Activated CD4-positive, alpha-beta T cell treated with anti-CD3 and anti-CD28 coated beads, Interleukin-2, amount 10 ng/mL, durations not matched to agents 7 days and 5 days (primary cell): Measurements from ENCODE around the gene IL10. TPM values are rescaled to one million over a fixed set of nuclear protein-coding genes. Genes with fewer than 3 reads are reported as not detected.

Source experiments
- CTCF ChIA-PET: fragments of 350-600 bp; sonication (Branson Sonifier 250); formaldehyde crosslinking; loops from one replicate; lab custom pipeline; 2021; ENCODE audit warnings: antibody characterized with exemption; lab: Charles Lee
- POLR2A ChIA-PET: fragments of 350-600 bp; sonication (Branson Sonifier 250); formaldehyde crosslinking; loops from one replicate; lab custom pipeline; 2021; ENCODE audit warnings: antibody characterized with exemption; lab: Charles Lee
- DNase-seq: peaks from one replicate; pipeline ENCODE4 v3.0.0-alpha.2; 2020
- H3K27ac Mint-ChIP-seq: one replicate; pipeline ENCODE4 v1.8.0; 2021; ENCODE audit warnings: mild to moderate bottlenecking, moderate library complexity, mixed read lengths
- H3K27me3 Mint-ChIP-seq: one replicate; pipeline ENCODE4 v1.8.0; 2021; ENCODE audit warnings: mixed read lengths
- H3K36me3 Mint-ChIP-seq: one replicate; pipeline ENCODE4 v1.8.0; 2021; ENCODE audit warnings: low read depth, mixed read lengths
- H3K4me1 Mint-ChIP-seq: one replicate; pipeline ENCODE4 v1.8.0; 2021; ENCODE audit warnings: mixed read lengths
- H3K4me3 Mint-ChIP-seq: one replicate; pipeline ENCODE4 v1.8.0; 2021; ENCODE audit warnings: mild to moderate bottlenecking, moderate library complexity, mixed read lengths
- H3K9me3 Mint-ChIP-seq: one replicate; pipeline ENCODE4 v1.8.0; 2021; ENCODE audit warnings: mixed read lengths
- total RNA-seq, 2 experiments: library from RNA; stranded (reverse); gene quantifications; one replicate each; pipeline ENCODE4 v1.2.3, GENCODE V29; 2021

IL10 gene
- under 1 TPM; 0.12 to 0.15 TPM for total RNA-seq

DNA sequence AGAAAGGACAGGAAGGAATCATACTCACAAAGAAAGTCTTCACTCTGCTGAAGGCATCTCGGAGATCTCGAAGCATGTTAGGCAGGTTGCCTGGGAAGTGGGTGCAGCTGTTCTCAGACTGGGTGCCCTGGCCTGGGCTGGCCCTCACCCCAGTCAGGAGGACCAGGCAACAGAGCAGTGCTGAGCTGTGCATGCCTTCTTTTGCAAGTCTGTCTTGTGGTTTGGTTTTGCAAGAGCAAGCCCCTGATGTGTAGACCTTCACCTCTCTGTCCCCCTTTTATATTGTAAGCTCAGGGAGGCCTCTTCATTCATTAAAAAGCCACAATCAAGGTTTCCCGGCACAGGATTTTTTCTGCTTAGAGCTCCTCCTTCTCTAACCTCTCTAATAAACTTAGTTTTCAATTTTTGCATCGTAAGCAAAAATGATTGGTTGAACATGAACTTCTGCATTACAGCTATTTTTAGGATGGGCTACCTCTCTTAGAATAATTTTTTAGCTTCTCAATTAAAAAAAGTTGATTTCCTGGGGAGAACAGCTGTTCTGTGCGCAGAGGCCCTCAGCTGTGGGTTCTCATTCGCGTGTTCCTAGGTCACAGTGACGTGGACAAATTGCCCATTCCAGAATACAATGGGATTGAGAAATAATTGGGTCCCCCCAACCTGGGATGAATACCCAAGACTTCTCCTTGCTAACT lies at the start of gene IL10:
TSS of gene IL10 (minus strand) at position 252 of the 695 bp plus-strand sequence. CDS start at position 193, 59 bp downstream.
- Mint-ChIP-seq H3K4me3 (no peak within 1 kb of the TSS), H3K27ac (peak within 1 kb of the TSS; percentile 16), H3K4me1 (peaks cover 63% of the 10 kb centered on the region), H3K9me3 (no peaks in the 10 kb centered on the region), H3K36me3 (no peaks in the 10 kb centered on the region), H3K27me3 (peaks cover 30% of the 10 kb centered on the region)
- no peak for DNase-seq
- ChIA-PET CTCF (interaction anchor here (0.9 to 4.7 kb wide), 10 partner anchors 11 to 137 kb away, joined by 3 to 24 read pairs (median 4); no protein-coding TSS in a partner anchor), POLR2A (no interaction called here)

DNA sequence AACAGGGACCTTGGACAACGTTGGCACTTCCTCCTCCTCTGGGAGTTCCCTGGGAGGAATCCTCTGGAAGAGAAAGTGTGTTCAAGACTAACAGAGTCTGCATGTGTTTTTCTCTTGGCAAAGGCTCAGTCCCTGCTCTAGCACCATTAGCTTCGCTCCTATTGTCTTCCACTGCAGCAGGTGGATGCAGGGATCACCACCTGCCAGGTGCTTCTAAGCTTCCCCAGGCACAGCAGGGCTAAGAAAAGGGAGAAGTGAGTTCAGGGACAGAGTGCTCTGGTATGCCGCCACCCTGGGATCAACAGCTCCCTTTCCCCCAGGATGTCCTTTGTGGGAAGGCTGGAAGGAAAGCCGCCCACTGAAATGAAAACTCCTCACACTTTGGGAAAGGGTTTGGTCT lies 49.2 kb upstream of the IL10 start:
- H3K36me3 Mint-ChIP-seq, result no peaks in the 10 kb centered on the region
- ChIA-PET POLR2A (interaction anchor here (1.7 kb wide), 1 partner anchor 14 kb away, joined by 3 read pairs; no protein-coding TSS in a partner anchor), CTCF (interaction anchor here (1.3 to 3.8 kb wide), 4 partner anchors 11 to 91 kb away, joined by 3 to 13 read pairs (median 4); no protein-coding TSS in a partner anchor)
- H3K27ac Mint-ChIP-seq, result no peak overlapping the region
- H3K27me3 Mint-ChIP-seq, result peaks cover 3% of the 10 kb centered on the region
- no peak overlapping the region for H3K4me3 Mint-ChIP-seq
- H3K4me1 Mint-ChIP-seq, result peaks cover 38% of the 10 kb centered on the region
- DNase-seq, result no peak
- peaks cover 2% of the 10 kb centered on the region for H3K9me3 Mint-ChIP-seq

DNA sequence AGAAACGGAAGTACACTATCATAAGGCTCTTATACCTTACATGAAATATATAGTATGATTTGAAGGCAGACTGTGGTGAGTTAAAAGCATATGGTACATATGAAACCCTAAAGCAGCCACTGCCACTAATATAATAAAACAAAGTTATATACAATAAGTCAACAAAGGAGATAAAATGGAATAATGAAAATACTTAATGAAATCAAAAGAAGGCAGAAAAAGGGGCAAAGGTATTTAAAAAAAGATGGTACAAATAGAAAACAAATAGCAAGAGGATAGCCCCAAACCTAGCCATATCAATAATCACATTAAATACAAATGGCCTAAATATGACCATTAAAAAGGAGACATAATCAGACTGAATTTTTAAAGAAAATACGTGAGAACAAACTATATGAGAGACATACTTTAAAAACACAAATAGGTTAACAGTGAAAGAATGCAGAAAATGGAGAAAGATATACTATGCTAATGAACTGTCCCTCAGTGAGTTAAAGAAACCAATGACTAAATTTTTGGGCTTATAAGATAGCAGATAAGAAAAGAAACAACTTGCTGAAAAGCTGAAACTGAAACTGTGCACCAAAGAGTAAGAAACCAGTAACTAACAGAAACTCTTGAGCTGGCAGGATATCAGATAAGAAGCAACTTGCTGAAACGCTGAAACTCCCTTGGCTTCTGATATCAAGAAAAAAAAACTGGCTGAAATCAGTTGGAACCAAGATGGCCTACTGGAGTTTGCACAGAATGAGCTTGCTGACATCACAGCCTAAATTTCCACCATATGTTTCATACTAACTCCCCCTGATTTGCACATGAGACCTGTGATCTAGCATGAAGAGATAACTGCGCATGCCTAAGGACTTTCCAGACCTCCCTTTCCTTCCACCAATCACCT lies 44.3 kb upstream of the IL10 start:
- peaks cover 17% of the 10 kb centered on the region for H3K9me3 Mint-ChIP-seq
- CTCF ChIA-PET, result interaction anchor here (0.8 to 3.2 kb wide), 19 partner anchors 8 to 183 kb away, joined by 3 to 16 read pairs (median 4); partner anchors contain the start of gene IL19
- peak; percentile 59 for DNase-seq
- H3K36me3 Mint-ChIP-seq, result peaks cover 22% of the 10 kb centered on the region
- peaks cover 3% of the 10 kb centered on the region for H3K27me3 Mint-ChIP-seq
- H3K27ac Mint-ChIP-seq, result peak overlapping the region; percentile 88
- POLR2A ChIA-PET, result interaction anchor here (0.6 to 1.2 kb wide), 3 partner anchors 12 to 67 kb away, joined by 3 read pairs; no protein-coding TSS in a partner anchor
- peak overlapping the region; percentile 7 for H3K4me3 Mint-ChIP-seq
- peaks cover 45% of the 10 kb centered on the region for H3K4me1 Mint-ChIP-seq

DNA sequence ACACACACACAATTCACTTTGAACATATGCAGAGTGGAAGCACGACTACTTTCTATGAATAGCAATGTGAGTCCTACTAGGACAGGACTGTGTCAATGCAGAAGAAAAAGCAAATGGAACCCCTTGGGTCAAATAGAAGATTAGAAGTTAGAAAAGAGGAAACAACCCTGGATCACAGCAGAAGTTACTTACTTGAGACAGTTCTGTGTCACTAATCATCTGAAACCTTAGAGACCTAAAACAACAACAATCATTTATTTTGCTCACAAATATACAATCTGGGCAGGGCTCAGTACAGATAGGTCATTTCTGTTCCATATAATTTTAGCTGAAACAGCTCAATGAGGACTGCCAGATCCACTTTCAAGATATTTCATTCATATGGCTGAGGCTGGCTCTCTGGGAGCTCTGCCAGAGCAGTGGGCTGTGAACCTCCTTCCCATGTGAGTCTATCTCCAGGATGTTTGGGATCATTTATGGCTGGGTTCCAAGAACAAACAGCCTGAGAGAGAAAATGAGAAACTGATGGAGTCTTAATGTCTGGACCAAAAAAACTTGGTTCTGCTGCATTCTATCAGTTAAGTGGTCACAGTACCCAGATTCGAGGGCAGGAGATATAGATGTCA lies 42.5 kb upstream of the IL10 start:
- DNase-seq, result no peak
- Mint-ChIP-seq H3K27ac (no peak overlapping the region), H3K4me3 (no peak overlapping the region), H3K4me1 (peaks cover 41% of the 10 kb centered on the region), H3K9me3 (peaks cover 24% of the 10 kb centered on the region), H3K36me3 (peaks cover 24% of the 10 kb centered on the region), H3K27me3 (no peaks in the 10 kb centered on the region)
- ChIA-PET POLR2A (no interaction called here), CTCF (interaction anchor here (0.7 to 1.2 kb wide), 2 partner anchors 12 to 97 kb away, joined by 3 to 4 read pairs; no protein-coding TSS in a partner anchor)

DNA sequence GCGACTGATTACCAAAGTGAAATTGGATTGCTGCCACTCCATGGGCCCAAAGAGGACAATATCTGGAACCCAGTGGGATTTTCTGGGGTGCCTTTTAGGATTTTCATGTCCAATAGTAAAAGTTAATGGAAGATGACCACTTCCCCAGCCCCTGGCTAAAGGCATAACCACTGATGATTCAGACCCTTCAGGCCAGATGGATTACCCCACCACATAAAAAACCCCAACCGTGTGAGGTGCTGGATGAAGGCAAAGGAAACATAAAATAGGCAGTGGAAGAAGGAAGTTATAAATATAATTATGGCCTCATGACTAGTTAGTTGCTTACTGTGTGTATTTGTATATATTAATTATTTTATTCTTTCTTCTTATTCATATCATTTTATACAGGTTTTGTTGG lies 40.2 kb upstream of the IL10 start:
- H3K4me1 Mint-ChIP-seq, result peaks cover 48% of the 10 kb centered on the region
- no peak overlapping the region for H3K27ac Mint-ChIP-seq
- POLR2A ChIA-PET, result no interaction called here

DNA sequence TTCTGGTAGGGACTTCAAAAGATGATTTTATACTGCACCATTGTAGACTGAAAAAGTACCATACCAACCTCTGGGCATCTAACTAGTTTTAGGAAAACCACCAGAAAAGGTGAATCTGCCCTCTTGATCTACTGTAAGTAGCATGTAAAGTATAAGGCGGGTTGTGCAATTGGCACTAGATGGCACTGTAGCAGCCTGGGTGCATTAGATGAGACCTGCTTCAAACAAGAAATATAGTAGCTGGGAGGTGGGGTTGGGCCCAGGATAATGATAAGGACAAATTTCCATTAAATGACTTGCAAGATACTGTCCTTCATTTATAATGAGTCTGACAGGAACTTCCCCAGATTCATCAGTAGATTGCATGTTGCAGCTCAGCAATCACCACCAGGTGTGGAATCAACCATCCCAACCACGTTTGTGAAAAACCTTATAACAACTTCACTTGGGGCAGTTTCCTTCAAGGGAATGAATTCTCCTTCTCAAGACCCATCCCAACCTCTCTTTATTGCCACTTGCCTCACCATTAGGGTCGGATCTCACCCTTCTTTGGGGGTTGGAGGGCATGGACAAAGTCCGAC lies 37.3 kb upstream of the IL10 start:
- Mint-ChIP-seq H3K9me3 (peaks cover 24% of the 10 kb centered on the region), H3K4me1 (peaks cover 48% of the 10 kb centered on the region), H3K4me3 (no peak overlapping the region), H3K27me3 (peaks cover 2% of the 10 kb centered on the region), H3K36me3 (peaks cover 20% of the 10 kb centered on the region), H3K27ac (no peak overlapping the region)
- DNase-seq, result peak; percentile 63
- ChIA-PET POLR2A (no interaction called here), CTCF (interaction anchor here (0.6 to 11.9 kb wide), 31 partner anchors 8 to 179 kb away, joined by 3 to 102 read pairs (median 5); partner anchors contain the start of gene FCMR)

More for the DNA sequence above, 40.2 kb upstream of the IL10 start:
- Mint-ChIP-seq H3K27me3 (no peaks in the 10 kb centered on the region), H3K9me3 (peaks cover 24% of the 10 kb centered on the region), H3K4me3 (no peak overlapping the region), H3K36me3 (peaks cover 24% of the 10 kb centered on the region)
- no peak for DNase-seq
- CTCF ChIA-PET, result interaction anchor here (0.9 to 1.2 kb wide), 2 partner anchors 99 to 109 kb away, joined by 3 read pairs; no protein-coding TSS in a partner anchor

DNA sequence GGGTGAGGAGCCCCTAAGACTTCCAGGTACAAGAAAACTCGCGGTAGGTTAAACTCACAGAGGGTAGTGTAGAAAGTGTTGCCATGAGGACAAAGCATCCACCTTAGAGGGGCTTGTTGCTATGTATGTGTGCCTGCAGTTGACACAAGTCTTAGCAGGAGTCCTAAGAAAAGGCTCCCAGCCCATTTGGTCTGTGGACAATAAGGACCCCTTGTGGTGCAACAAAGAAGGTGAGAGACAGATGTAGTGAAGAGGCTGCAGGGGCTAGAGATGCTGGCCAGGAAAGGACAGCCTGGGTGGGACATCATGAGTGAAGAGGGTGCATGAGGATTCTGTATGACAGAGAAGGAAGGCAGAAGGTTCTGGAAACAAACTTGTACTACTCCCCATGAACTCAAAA lies 36.3 kb upstream of the IL10 start:
- no peak overlapping the region for H3K27ac Mint-ChIP-seq
- peaks cover 54% of the 10 kb centered on the region for H3K4me1 Mint-ChIP-seq
- CTCF ChIA-PET, result interaction anchor here (0.6 to 11.9 kb wide), 24 partner anchors 9 to 178 kb away, joined by 3 to 102 read pairs (median 5); partner anchors contain the start of gene FCMR
- no peak overlapping the region for H3K4me3 Mint-ChIP-seq
- peaks cover 2% of the 10 kb centered on the region for H3K27me3 Mint-ChIP-seq
- POLR2A ChIA-PET, result no interaction called here
- DNase-seq, result peak; percentile 74
- H3K36me3 Mint-ChIP-seq, result peaks cover 16% of the 10 kb centered on the region
- H3K9me3 Mint-ChIP-seq, result peaks cover 18% of the 10 kb centered on the region

DNA sequence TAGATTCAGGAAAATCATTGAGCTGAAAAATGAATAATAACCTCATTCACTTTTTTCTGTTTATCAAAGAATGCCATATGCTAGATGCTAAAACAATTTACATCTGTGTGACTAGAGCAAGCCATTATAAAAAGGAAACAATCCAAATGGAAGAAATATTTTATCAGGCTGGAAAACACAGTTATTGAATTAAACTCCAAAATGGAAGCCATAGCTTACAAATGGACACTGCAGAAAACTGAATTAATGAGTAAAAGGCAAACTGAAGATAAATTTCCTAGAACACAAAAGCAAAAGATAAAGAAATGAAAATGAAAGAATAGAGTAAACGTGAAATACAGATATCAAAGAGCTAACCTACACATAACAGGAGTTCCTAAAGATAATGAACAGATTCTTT lies 33.1 kb upstream of the IL10 start:
- Mint-ChIP-seq H3K27me3 (peaks cover 19% of the 10 kb centered on the region), H3K27ac (no peak overlapping the region), H3K4me1 (peaks cover 78% of the 10 kb centered on the region), H3K4me3 (no peak overlapping the region), H3K9me3 (no peaks in the 10 kb centered on the region), H3K36me3 (no peaks in the 10 kb centered on the region)
- POLR2A ChIA-PET, result interaction anchor here (1.1 kb wide), 1 partner anchor 39 kb away, joined by 3 read pairs; no protein-coding TSS in a partner anchor
- DNase-seq, result no peak
- CTCF ChIA-PET, result interaction anchor here (0.7 to 11.9 kb wide), 16 partner anchors 8 to 193 kb away, joined by 3 to 102 read pairs (median 4); partner anchors contain the start of genes EIF2D and IL10

DNA sequence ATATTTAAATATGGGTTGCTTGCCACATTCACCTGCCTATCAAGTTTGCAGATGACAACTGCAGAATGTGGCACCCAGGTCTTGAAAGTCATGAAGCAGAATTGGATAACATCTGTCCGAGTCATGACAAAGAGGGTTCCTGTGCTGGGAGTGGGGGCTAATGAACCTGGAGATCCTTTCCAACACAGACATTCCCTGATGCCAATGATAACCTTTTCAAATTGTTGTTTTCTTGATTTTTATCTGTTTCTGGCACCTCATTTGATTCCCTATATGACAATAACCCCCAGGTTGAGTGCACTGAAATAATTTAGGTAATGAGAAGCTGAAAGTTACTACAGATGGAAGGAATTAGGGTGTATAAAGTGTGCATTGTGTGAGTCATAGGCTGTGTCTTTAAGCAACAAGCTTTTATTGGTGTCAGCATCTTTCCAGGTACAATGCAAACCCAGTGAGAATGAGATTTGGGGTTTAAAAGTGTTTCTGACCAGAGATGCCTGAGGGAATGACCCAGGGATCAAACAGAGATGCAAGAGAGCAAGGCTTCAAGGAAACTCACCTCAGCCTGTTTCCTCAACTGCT lies 32.0 kb upstream of the IL10 start:
- Mint-ChIP-seq H3K36me3 (no peaks in the 10 kb centered on the region), H3K27me3 (peaks cover 28% of the 10 kb centered on the region), H3K27ac (peak overlapping the region; percentile 89), H3K4me3 (peak overlapping the region; percentile 3), H3K4me1 (peaks cover 75% of the 10 kb centered on the region), H3K9me3 (no peaks in the 10 kb centered on the region)
- no peak for DNase-seq
- ChIA-PET POLR2A (interaction anchor here (1.1 kb wide), 1 partner anchor 38 kb away, joined by 3 read pairs; no protein-coding TSS in a partner anchor), CTCF (interaction anchor here (0.7 to 11.9 kb wide), 19 partner anchors 9 to 192 kb away, joined by 3 to 102 read pairs (median 4); partner anchors contain the start of genes EIF2D, FCMR and IL10)

DNA sequence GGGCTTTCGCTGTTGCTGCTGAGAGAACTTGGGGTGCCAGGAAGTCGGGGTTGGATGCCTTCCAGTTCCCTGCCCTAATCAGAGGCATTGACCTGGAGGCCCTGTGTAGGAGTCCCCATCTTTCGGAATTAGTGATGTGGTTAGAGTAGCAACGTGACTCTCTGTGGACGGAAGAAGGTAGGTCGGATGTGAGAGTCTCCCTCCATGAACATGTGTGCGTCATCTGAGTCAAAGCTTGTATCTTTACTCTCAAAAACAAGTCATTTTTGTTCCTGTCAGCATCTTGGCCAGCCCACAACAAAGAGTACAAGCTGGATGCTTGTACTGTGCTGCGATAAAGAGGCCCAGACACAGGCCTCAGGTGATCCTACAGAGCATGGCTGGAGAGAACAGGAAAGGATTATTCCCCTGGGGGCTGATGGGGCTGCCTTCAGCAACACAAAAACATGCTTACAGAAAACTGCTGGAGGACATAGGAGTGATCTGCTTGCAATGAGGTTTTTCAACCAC lies 31.0 kb upstream of the IL10 start:
- Mint-ChIP-seq H3K9me3 (no peaks in the 10 kb centered on the region), H3K27ac (peak overlapping the region; percentile 89), H3K4me1 (peaks cover 74% of the 10 kb centered on the region), H3K27me3 (peaks cover 32% of the 10 kb centered on the region), H3K4me3 (peak overlapping the region; percentile 28), H3K36me3 (no peaks in the 10 kb centered on the region)
- ChIA-PET CTCF (interaction anchor here (0.7 to 11.9 kb wide), 12 partner anchors 10 to 123 kb away, joined by 3 to 102 read pairs (median 6); partner anchors contain the start of gene IL10), POLR2A (interaction anchor here (0.6 to 1.0 kb wide), 2 partner anchors 69 to 168 kb away, joined by 3 to 4 read pairs; partner anchors contain the start of gene DYRK3)
- peak; percentile 91 for DNase-seq

DNA sequence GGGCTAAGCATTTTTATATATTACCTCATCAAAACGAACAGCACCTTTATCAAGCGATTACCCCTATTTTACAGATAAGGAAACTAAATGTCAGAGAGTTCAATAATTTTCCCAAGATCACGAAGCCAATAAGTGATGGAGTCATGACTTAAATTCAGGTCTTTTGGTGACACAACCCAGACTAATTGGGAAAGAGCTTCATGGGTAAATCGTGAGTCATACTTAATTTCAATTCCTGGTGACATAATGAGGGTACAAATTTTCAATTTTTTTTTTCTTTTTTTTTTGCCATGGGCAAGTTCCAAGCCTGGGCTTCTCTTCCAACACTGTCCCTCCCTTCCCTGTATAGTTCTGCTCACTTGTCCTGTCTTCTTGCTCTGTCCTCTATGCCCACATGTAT lies 30.1 kb upstream of the IL10 start:
- peaks cover 32% of the 10 kb centered on the region for H3K27me3 Mint-ChIP-seq
- H3K27ac Mint-ChIP-seq, result peak overlapping the region; percentile 89
- H3K9me3 Mint-ChIP-seq, result no peaks in the 10 kb centered on the region
- ChIA-PET POLR2A (interaction anchor here (0.6 kb wide), 1 partner anchor 303 kb away, joined by 9 read pairs; no protein-coding TSS in a partner anchor), CTCF (interaction anchor here (0.7 to 11.9 kb wide), 8 partner anchors 9 to 89 kb away, joined by 3 to 102 read pairs (median 3); no protein-coding TSS in a partner anchor)
- DNase-seq, result no peak
- peaks cover 77% of the 10 kb centered on the region for H3K4me1 Mint-ChIP-seq
- H3K4me3 Mint-ChIP-seq, result no peak overlapping the region
- H3K36me3 Mint-ChIP-seq, result no peaks in the 10 kb centered on the region
